ENCODE measurements around the gene STK26.

The STK26 gene

GRCh38 chrX:132101799-132102198 lies 78.7 kb downstream of the STK26 start:
- H3K4me3 ChIP-seq (replicated peaks; ENCODE audit: low read depth, low read length): no peak overlapping the region
- DNase-seq (ENCODE audit: extremely low read depth, low read depth): no peak
- no peak for TF ChIP-seq CTCF (IDR thresholded peaks at IDR 0.05; ENCODE audit: low read depth, low read length, missing control alignments)

- no peak overlapping the region for H3K4me3 ChIP-seq (replicated peaks; ENCODE audit: low read depth, low read length)
- TF ChIP-seq CTCF (IDR thresholded peaks at IDR 0.05; ENCODE audit: low read depth, low read length, missing control alignments): no peak
- DNase-seq (ENCODE audit: extremely low read depth, low read depth): no peak
Measured at GRCh38 chrX:132107291-132107690, 84.2 kb downstream of the STK26 start.

- H3K4me3 ChIP-seq (replicated peaks; ENCODE audit: low read depth, low read length): no peak overlapping the region
- DNase-seq (ENCODE audit: extremely low read depth, low read depth): no peak
- TF ChIP-seq CTCF (IDR thresholded peaks at IDR 0.05; ENCODE audit: low read depth, low read length, missing control alignments): no peak
Measured at GRCh38 chrX:132114607-132115006, 91.5 kb downstream of the STK26 start.

GRCh38 chrX:132115792-132116191 lies 92.7 kb downstream of the STK26 start:
- H3K4me3 ChIP-seq (replicated peaks; ENCODE audit: low read depth, low read length): no peak overlapping the region
- no peak for DNase-seq (ENCODE audit: extremely low read depth, low read depth)
- TF ChIP-seq CTCF (IDR thresholded peaks at IDR 0.05; ENCODE audit: low read depth, low read length, missing control alignments): no peak

GRCh38 chrX:132118358-132118757 lies 95.3 kb downstream of the STK26 start:
- no peak overlapping the region for H3K4me3 ChIP-seq (replicated peaks; ENCODE audit: low read depth, low read length)
- DNase-seq (ENCODE audit: extremely low read depth, low read depth): no peak
- no peak for TF ChIP-seq CTCF (IDR thresholded peaks at IDR 0.05; ENCODE audit: low read depth, low read length, missing control alignments)

- DNase-seq (ENCODE audit: extremely low read depth, low read depth): no peak
- TF ChIP-seq CTCF (IDR thresholded peaks at IDR 0.05; ENCODE audit: low read depth, low read length, missing control alignments): no peak
- H3K4me3 ChIP-seq (replicated peaks; ENCODE audit: low read depth, low read length): no peak overlapping the region
Measured at GRCh38 chrX:132119283-132119682, 96.2 kb downstream of the STK26 start.

GRCh38 chrX:132119821-132120515 lies 96.9 kb downstream of the STK26 start:
- no peak for DNase-seq (ENCODE audit: extremely low read depth, low read depth)
- H3K4me3 ChIP-seq (replicated peaks; ENCODE audit: low read depth, low read length): no peak overlapping the region
- no peak for TF ChIP-seq CTCF (IDR thresholded peaks at IDR 0.05; ENCODE audit: low read depth, low read length, missing control alignments)

Data from HFF-Myc (cell line).